ENCODE results near the gene ATRIP. TPM values are rescaled to one million over a fixed set of nuclear protein-coding genes. Genes with fewer than 3 reads are reported as not detected.

The ATRIP gene
- polyA plus RNA-seq, 1 of the 3 experiments (the other 2 are of a cell fraction): 5.6 TPM

DNA sequence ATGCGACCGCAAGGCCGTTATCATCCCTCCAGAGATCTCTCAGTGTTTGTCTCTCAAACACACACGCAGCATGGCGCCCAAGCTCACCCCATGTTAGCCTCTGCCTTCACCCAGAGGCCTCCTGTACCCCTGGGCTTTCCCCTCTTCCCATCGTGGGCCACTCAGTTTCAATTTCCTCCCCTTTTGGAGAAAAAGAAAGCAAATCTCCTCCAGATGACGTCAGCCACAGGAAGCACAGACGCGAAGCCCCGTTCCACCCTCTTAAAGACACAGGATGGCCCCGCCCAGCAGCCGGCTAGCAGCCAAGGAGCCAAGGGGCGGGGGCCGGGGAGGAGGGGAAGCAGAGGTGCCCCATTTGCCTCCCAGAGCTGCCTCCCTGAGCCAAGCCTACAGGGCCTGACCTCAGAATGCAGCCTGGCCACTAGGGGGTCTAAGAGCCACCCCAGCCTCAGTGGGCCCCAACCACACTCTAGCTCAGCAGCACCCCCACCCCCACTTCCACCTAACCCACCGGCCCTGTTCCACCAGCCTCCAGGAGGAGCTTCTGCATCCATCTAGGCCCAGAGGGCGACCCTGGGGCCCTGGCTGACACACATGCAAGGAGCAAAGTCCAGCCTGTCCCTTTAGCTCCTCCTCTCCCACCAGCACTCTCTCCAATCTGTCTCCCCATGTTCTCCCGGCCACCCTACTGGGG lies 26.5 kb downstream of the ATRIP start:
- Histone ChIP-seq H3K27me3 (ENCODE audit: insufficient read depth) (no peaks in the 10 kb centered on the region), H3K9ac (peak overlapping the region; percentile 79), H3K4me2 (peak overlapping the region; percentile 82), H3K4me3 (ENCODE audit: low read depth in 2 of 2, low read length in 1 of 2) (peak overlapping the region; percentile 61 to 65), H3K79me2 (ENCODE audit: insufficient read depth) (peaks cover 48% of the 10 kb centered on the region), H3K9me2 (no peaks in the 10 kb centered on the region), H3K36me3 (replicated peaks in 1 of 2; ENCODE audit: control insufficient read depth in 1 of 2, insufficient read depth in 2 of 2, low read length in 1 of 2) (peaks cover 0 to 9% of the 10 kb centered on the region in 2 experiments), H2AFZ (ENCODE audit: low read depth) (0 out of 2 replicates have a peak overlapping the region, but pooled peaks have one; percentile 37), H3K4me1 (ENCODE audit: control insufficient read depth in 1 of 2, insufficient read depth in 2 of 2, low read depth in 1 of 2, low read length in 1 of 2) (peaks cover 0 to 27% of the 10 kb centered on the region in 2 experiments; a peak in 1 of 4 replicates), H3K9me3 (no peaks in the 10 kb centered on the region), H3F3A (replicated peaks; ENCODE audit: insufficient read depth) (peaks cover 7% of the 10 kb centered on the region), H3K27ac (ENCODE audit: low read depth in 2 of 2, low read length in 1 of 2) (peak overlapping the region; percentile 80 to 87), H4K20me1 (ENCODE audit: insufficient read depth) (no peaks in the 10 kb centered on the region)
- no peak for TF ChIP-seq SIN3A (IDR thresholded peaks at IDR 0.05; ENCODE audit: borderline replicate concordance, low read depth, low read length)
- TF ChIP-seq, protein P1, sequence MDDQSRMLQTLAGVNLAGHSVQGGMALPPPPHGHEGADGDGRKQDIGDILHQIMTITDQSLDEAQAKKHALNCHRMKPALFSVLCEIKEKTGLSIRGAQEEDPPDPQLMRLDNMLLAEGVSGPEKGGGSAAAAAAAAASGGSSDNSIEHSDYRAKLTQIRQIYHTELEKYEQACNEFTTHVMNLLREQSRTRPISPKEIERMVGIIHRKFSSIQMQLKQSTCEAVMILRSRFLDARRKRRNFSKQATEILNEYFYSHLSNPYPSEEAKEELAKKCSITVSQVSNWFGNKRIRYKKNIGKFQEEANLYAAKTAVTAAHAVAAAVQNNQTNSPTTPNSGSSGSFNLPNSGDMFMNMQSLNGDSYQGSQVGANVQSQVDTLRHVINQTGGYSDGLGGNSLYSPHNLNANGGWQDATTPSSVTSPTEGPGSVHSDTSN (IDR thresholded peaks at IDR 0.05): peak; percentile 30; the same call in 1 of the 2 replicates
- TF ChIP-seq NFIC (IDR thresholded peaks at IDR 0.05; ENCODE audit: borderline replicate concordance): peak; percentile 70
- TF ChIP-seq, protein P2, sequence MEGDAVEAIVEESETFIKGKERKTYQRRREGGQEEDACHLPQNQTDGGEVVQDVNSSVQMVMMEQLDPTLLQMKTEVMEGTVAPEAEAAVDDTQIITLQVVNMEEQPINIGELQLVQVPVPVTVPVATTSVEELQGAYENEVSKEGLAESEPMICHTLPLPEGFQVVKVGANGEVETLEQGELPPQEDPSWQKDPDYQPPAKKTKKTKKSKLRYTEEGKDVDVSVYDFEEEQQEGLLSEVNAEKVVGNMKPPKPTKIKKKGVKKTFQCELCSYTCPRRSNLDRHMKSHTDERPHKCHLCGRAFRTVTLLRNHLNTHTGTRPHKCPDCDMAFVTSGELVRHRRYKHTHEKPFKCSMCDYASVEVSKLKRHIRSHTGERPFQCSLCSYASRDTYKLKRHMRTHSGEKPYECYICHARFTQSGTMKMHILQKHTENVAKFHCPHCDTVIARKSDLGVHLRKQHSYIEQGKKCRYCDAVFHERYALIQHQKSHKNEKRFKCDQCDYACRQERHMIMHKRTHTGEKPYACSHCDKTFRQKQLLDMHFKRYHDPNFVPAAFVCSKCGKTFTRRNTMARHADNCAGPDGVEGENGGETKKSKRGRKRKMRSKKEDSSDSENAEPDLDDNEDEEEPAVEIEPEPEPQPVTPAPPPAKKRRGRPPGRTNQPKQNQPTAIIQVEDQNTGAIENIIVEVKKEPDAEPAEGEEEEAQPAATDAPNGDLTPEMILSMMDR (IDR thresholded peaks at IDR 0.05): peak; percentile 59
- TF ChIP-seq FOXJ3 (CRISPR knock-in tag; IDR thresholded peaks at IDR 0.05): no peak
- 0 out of 2 replicates have a peak, but pooled peaks have one; percentile 30 for TF ChIP-seq MXI1 (IDR thresholded peaks at IDR 0.05; ENCODE audit: low read depth, low read length)
- TF ChIP-seq SMC3 (IDR thresholded peaks at IDR 0.05; ENCODE audit: low read depth, low read length): peak; percentile 2; the same call in 1 of the 2 replicates
- TF ChIP-seq CHD2 (IDR thresholded peaks at IDR 0.05; ENCODE audit: low read length, partially characterized antibody): no peak
- TF ChIP-seq, protein P3, sequence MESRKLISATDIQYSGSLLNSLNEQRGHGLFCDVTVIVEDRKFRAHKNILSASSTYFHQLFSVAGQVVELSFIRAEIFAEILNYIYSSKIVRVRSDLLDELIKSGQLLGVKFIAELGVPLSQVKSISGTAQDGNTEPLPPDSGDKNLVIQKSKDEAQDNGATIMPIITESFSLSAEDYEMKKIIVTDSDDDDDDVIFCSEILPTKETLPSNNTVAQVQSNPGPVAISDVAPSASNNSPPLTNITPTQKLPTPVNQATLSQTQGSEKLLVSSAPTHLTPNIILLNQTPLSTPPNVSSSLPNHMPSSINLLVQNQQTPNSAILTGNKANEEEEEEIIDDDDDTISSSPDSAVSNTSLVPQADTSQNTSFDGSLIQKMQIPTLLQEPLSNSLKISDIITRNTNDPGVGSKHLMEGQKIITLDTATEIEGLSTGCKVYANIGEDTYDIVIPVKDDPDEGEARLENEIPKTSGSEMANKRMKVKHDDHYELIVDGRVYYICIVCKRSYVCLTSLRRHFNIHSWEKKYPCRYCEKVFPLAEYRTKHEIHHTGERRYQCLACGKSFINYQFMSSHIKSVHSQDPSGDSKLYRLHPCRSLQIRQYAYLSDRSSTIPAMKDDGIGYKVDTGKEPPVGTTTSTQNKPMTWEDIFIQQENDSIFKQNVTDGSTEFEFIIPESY (IDR thresholded peaks at IDR 0.05; ENCODE audit: borderline replicate concordance, low read depth): no peak
- no peak for TF ChIP-seq EP300 (IDR thresholded peaks at IDR 0.05; ENCODE audit: borderline replicate concordance in 1 of 2, low read depth in 1 of 2, low read length in 1 of 2)
- no peak for TF ChIP-seq RCOR1 (IDR thresholded peaks at IDR 0.05; ENCODE audit: low read length)
- TF ChIP-seq GABPA (IDR thresholded peaks at IDR 0.05; ENCODE audit: low read depth): peak; percentile 48; the same call in 1 of the 2 replicates
- peak; percentile 11; the same call in 1 of the 2 replicates for TF ChIP-seq RAD21 (IDR thresholded peaks at IDR 0.05; ENCODE audit: low read length)
- TF ChIP-seq ELF1 (IDR thresholded peaks at IDR 0.05): 0 out of 2 replicates have a peak, but pooled peaks have one; percentile 35
- no peak; the same call in 1 of the 2 replicates for TF ChIP-seq TCF12 (IDR thresholded peaks at IDR 0.05)
- TF ChIP-seq EZH2phosphoT487 (IDR thresholded peaks at IDR 0.05; ENCODE audit: borderline replicate concordance, low read depth): no peak
- TF ChIP-seq MEF2A (IDR thresholded peaks at IDR 0.05; ENCODE audit: borderline replicate concordance, low read depth): no peak
- TF ChIP-seq, protein P4, sequence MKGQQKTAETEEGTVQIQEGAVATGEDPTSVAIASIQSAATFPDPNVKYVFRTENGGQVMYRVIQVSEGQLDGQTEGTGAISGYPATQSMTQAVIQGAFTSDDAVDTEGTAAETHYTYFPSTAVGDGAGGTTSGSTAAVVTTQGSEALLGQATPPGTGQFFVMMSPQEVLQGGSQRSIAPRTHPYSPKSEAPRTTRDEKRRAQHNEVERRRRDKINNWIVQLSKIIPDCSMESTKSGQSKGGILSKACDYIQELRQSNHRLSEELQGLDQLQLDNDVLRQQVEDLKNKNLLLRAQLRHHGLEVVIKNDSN (IDR thresholded peaks at IDR 0.05; ENCODE audit: borderline replicate concordance, low read depth): no peak
- TF ChIP-seq, protein P5, sequence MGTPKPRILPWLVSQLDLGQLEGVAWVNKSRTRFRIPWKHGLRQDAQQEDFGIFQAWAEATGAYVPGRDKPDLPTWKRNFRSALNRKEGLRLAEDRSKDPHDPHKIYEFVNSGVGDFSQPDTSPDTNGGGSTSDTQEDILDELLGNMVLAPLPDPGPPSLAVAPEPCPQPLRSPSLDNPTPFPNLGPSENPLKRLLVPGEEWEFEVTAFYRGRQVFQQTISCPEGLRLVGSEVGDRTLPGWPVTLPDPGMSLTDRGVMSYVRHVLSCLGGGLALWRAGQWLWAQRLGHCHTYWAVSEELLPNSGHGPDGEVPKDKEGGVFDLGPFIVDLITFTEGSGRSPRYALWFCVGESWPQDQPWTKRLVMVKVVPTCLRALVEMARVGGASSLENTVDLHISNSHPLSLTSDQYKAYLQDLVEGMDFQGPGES (IDR thresholded peaks at IDR 0.05; ENCODE audit: low read depth, low read length): no peak
- TF ChIP-seq YY1 (IDR thresholded peaks at IDR 0.05; ENCODE audit: low read depth): peak; percentile 61
- peak; percentile 27; the same call in 1 of the 2 replicates for TF ChIP-seq FOSL2 (IDR thresholded peaks at IDR 0.05; ENCODE audit: borderline replicate concordance, low read depth)
- peak; percentile 72; the same call in 1 of the 2 replicates for TF ChIP-seq POLR2AphosphoS5 (IDR thresholded peaks at IDR 0.05; ENCODE audit: low read depth, low read length)
- no peak for TF ChIP-seq FOXM1 (IDR thresholded peaks at IDR 0.05; ENCODE audit: low read depth)
- ChIA-PET POLR2A (interaction anchor here (2.2 kb wide), 1 partner anchor 31 kb away, joined by 9 read pairs; the partner anchor contains the start of gene SHISA5), CTCF (interaction anchor here (0.7 to 6.4 kb wide), 16 partner anchors 9 to 81 kb away, joined by 3 to 27 read pairs (median 5); partner anchors contain the start of gene SHISA5)
- WGBS (ENCODE audit: low lambda C conversion rate): 23% methylated on average over 14 of the region's 17 CpGs
- peak; percentile 82 for DNase-seq
